ENCODE data around the gene PODN.

DNA sequence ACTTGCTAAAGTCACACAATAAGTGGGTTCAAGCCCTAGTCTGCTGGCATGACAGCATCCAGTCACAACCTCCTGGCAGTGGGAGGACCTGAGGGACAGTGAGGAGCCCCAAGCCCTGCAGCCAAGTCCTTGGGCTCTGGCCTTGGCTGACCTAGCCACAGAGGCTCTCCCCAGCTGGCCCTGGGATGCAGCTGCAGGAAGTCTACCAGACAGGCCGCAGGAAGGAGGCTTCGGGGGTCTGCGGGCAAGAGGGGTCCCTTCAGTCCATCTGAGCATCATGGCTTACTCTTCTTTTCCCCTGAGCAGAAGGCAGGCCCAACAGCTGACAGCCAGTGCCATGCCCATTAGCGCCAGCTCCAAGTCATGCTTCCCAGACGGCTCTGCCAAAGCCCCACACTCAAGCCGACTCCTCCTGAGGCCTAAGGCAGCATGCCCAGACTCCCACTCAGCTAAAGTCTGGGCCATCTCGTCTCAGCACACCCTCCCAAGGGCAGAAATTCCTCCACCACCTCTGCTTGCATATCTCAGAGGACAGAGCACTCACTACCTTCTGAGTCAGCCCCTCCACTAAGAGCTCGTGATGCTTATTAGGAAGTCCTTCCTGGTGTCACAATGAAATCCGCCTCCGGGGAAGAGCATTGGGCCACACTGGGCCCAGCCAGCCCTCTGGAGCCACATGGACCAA is 60.3 kb downstream of the PODN start:
- TF ChIP-seq CTCF (IDR thresholded peaks at IDR 0.05; ENCODE audit: borderline replicate concordance, extremely low read depth, low read length, poor library complexity, severe bottlenecking) (no peak), EZH2 (IDR thresholded peaks at IDR 0.05; ENCODE audit: borderline replicate concordance, low read depth, low read length, severe bottlenecking) (no peak)
